Immature natural killer cell (primary cell): ENCODE measurements around the gene SGSH. TPM values are rescaled to one million over a fixed set of nuclear protein-coding genes. Genes with fewer than 3 reads are reported as not detected.
A peak's percentile ranks its signal among the peaks of the same experiment; 100 is the strongest.
"Not testable (repeated sequence)": the region's sequence is repeated elsewhere in the genome, so short reads cannot be mapped to it uniquely, and the experiment has no call there.

Source experiments
- DNase-seq, 3 donors: peaks; one replicate each; pipeline ENCODE4 v3.0.0; 2022; ENCODE audit warnings: mixed read lengths in 1 of 3
- H3K27ac Mint-ChIP-seq, 6 donors: one replicate each; pipeline ENCODE4 v1.8.0; 2020; ENCODE audit warnings: mixed read lengths in 6 of 6, mild to moderate bottlenecking in 5 of 6, inconsistent platforms in 4 of 6, moderate library complexity in 3 of 6
- H3K27me3 Mint-ChIP-seq, 3 donors: one replicate each; pipeline ENCODE4 v1.8.0; 2020 to 2021; ENCODE audit warnings: low read depth in 3 of 3, mild to moderate bottlenecking in 3 of 3, mixed read lengths in 3 of 3, moderate library complexity in 3 of 3, inconsistent platforms in 1 of 3
- H3K36me3 Mint-ChIP-seq, 3 donors: one replicate each; pipeline ENCODE4 v1.8.0; 2020; ENCODE audit warnings: mixed read lengths in 3 of 3, inconsistent platforms in 2 of 3, mild to moderate bottlenecking in 2 of 3
- H3K4me1 Mint-ChIP-seq, 2 donors: one replicate each; pipeline ENCODE4 v1.8.0; 2020; ENCODE audit warnings: inconsistent platforms in 2 of 2, mild to moderate bottlenecking in 2 of 2, mixed read lengths in 2 of 2, moderate library complexity in 1 of 2
- H3K4me3 Mint-ChIP-seq, 5 donors: one replicate each; pipeline ENCODE4 v1.8.0; 2020; ENCODE audit warnings: mild to moderate bottlenecking in 5 of 5, mixed read lengths in 5 of 5, inconsistent platforms in 3 of 5, moderate library complexity in 3 of 5
- H3K9me3 Mint-ChIP-seq, 6 donors: one replicate each; pipeline ENCODE4 v1.8.0; 2020; ENCODE audit warnings: mild to moderate bottlenecking in 6 of 6, mixed read lengths in 6 of 6, inconsistent platforms in 4 of 6, moderate library complexity in 3 of 6
- polyA plus RNA-seq, 3 donors: library from polyadenylated mRNA; unstranded; fragments of 300-500 nt; fragmentation: Illumina TruSeq; gene quantifications; one replicate each; pipeline ENCODE4 v1.2.3, GENCODE V29; 2021

SGSH gene
- polyA plus RNA-seq, 3 donors from 2014 or later = 22.6 to 32.7 (median 26.8) TPM

DNA sequence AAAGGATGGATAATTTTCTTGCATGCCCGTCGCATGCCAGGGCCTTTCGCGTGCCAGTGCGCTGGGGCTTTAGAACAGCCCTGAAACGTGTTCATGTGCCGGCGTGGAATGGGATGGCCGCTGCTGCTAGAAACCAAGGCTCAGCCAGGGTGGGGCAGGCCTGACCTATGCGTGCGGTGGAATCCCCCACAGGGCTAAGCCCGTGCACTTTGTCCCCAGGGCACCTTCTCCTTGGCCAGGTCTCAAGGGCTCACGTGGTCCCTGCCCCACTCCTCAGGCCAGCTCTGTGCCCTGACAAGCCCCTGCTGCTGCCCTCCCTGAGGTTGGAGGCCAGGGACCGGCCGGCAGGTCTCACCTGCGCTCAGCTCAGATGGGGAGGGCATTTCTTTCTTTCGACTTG, 27.4 kb upstream of the SGSH start:
- DNase-seq = no peak
- peaks cover 0 to 3% (median 0%) of the 10 kb centered on the region in 3 donors for H3K27me3 Mint-ChIP-seq
- no peak overlapping the region for H3K4me3 Mint-ChIP-seq
- H3K9me3 Mint-ChIP-seq = no peaks in the 10 kb centered on the region
- no peak overlapping the region for H3K27ac Mint-ChIP-seq
- H3K36me3 Mint-ChIP-seq = peaks cover 0 to 4% (median under 1%) of the 10 kb centered on the region in 3 donors
- no peaks in the 10 kb centered on the region for H3K4me1 Mint-ChIP-seq

DNA sequence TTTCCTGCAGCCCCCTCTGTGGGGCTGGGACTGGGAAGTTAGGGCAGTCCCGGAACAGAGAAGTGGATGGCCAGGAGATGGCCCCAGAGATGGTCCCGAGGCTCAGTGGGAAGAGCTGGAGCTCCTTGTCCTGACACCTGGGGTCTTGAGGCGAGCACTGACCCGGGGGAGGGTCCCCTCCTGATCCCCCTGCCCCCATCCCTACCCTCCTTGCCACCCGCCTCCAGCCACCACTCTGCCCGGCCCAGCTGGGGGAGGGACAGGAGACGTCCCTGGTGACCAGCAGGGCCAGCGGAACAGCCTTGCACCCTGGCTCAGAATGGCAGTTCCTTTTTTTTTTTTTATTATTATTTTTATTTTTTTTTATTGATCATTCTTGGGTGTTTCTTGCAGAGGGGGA, 26.6 kb upstream of the SGSH start:
- no peaks in the 10 kb centered on the region for H3K9me3 Mint-ChIP-seq
- H3K4me3 Mint-ChIP-seq = no peak overlapping the region
- H3K27ac Mint-ChIP-seq = peak overlapping the region in 1 of 6 donors; percentile 59
- no peak for DNase-seq
- no peaks in the 10 kb centered on the region for H3K4me1 Mint-ChIP-seq
- peaks cover 0 to 6% (median 4%) of the 10 kb centered on the region in 3 donors for H3K36me3 Mint-ChIP-seq
- peaks cover 0 to 3% (median 0%) of the 10 kb centered on the region in 3 donors for H3K27me3 Mint-ChIP-seq

DNA sequence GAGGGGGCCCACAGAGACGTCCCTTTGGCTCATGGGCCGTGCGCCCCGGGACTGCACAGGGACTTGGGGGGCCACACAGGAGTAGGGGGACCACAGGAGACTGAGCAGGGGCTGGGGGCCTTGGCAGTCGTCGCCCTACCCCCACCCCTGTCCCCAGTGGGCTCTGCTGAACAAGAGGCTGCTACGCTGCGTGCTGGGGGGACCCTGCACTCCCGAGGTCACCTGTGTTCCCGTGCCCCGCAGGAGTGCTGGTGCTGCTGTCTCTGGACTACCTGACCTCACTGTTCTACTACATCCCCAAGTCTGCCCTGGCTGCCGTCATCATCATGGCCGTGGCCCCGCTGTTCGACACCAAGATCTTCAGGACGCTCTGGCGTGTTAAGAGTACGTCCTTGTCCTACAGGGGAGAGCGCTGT, 26.1 kb upstream of the SGSH start:
- Mint-ChIP-seq H3K4me1 (no peaks in the 10 kb centered on the region), H3K27me3 (peaks cover 0 to 3% (median 0%) of the 10 kb centered on the region in 3 donors), H3K36me3 (peaks cover 4 to 10% (median 8%) of the 10 kb centered on the region in 3 donors), H3K9me3 (no peaks in the 10 kb centered on the region), H3K4me3 (no peak overlapping the region), H3K27ac (peak overlapping the region in 1 of 6 donors; percentile 59)
- no peak for DNase-seq

DNA sequence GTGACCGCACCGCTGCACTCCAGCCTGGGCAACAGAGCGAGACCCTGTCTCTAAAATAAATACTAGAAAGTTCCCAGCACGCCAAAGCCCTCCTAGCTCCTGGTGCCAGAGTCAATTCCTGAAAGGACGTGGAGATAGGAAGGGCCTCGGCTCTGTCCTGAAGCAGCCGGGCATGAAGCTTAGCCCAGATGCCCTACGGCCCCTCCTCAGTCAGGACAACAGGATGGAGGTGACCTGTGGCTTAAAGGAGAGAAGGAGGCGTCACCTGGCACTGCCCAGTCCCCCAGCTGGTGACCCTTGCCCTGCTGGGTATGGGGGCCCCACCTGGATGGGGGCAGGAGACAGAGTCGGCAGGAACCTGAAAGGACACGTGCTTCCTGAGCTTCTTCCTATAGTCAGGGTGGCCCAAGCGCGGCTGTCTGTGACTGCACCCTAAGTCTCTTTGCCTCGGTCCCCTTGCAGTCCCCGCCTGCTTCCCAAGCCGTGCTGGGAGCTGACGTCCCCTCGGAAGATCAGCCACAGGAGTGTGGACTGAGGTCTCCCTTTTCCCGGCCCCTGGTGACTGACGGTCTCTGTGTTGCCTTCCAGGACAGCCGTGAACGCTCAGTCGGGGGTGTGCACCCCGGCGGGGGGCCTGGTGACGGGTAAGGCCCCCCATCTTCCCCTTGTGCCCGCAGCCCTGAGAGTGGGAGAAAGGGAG, 25.6 kb upstream of the SGSH start:
- no peaks in the 10 kb centered on the region for H3K4me1 Mint-ChIP-seq
- no peak overlapping the region for H3K4me3 Mint-ChIP-seq
- no peak for DNase-seq
- H3K36me3 Mint-ChIP-seq = peaks cover 8 to 11% (median 10%) of the 10 kb centered on the region in 3 donors
- no peak overlapping the region for H3K27ac Mint-ChIP-seq
- no peaks in the 10 kb centered on the region for H3K9me3 Mint-ChIP-seq
- peaks cover 0 to 2% (median 0%) of the 10 kb centered on the region in 3 donors for H3K27me3 Mint-ChIP-seq

DNA sequence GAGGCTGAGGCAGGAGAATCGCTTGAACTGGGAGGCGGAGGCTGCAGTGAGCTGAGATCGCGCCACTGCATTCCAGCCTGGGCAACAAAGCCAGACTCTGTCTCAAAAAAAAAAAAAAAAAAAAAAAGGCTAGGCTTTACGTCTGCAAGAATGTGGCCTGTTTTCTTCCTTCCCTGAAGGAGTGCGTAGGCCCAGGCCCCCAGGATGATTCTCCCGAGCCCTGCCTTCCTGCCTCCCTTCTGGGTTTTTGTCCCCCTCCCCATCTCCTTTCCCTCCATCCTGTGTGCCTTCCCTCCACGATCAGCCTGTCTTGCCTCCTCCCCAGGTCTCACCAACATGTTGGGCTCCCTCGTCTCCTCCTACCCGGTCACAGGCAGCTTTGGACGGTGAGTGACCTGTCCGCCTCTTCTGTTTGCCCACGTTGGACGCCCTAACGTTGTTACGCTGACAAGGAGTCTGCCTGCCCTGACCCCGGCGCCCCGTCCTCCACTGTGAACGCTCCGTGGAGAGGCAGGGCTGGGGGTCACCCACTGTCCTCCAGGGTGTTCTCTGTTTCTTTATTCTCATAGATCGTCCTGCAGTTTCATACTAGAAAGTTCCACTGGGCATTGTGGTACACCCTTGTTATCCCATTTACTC, 24.9 kb upstream of the SGSH start:
- DNase-seq = no peak
- H3K9me3 Mint-ChIP-seq = no peaks in the 10 kb centered on the region
- no peaks in the 10 kb centered on the region for H3K4me1 Mint-ChIP-seq
- peaks cover 0 to 2% (median 0%) of the 10 kb centered on the region in 3 donors for H3K27me3 Mint-ChIP-seq
- H3K27ac Mint-ChIP-seq = no peak overlapping the region
- no peak overlapping the region for H3K4me3 Mint-ChIP-seq
- H3K36me3 Mint-ChIP-seq = peaks cover 8 to 11% (median 10%) of the 10 kb centered on the region in 3 donors

DNA sequence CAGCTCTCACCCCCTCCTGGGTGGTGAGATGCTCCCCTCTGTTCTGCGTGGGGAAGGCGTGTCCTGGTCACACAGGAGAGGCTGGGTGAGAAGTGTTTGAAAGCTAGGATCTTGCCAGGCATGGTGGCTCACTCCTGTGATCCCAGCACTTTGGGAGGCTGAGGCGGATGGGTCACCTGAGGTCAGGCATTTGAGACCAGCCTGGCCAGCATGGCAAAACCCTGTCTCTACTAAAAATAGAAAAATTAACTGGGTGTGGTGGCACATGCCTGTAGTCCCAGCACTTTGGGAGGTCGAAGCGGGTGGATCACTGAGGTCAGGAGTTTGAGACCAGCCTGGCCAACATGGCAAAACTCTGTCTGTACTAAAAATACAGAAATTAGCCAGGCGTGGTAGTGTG, 24.3 kb upstream of the SGSH start:
- H3K9me3 Mint-ChIP-seq, DNase-seq, H3K4me1 Mint-ChIP-seq, H3K27me3 Mint-ChIP-seq, H3K4me3 Mint-ChIP-seq, H3K27ac Mint-ChIP-seq: not testable (repeated sequence)
- peaks cover 8 to 11% (median 10%) of the 10 kb centered on the region in 3 donors for H3K36me3 Mint-ChIP-seq

DNA sequence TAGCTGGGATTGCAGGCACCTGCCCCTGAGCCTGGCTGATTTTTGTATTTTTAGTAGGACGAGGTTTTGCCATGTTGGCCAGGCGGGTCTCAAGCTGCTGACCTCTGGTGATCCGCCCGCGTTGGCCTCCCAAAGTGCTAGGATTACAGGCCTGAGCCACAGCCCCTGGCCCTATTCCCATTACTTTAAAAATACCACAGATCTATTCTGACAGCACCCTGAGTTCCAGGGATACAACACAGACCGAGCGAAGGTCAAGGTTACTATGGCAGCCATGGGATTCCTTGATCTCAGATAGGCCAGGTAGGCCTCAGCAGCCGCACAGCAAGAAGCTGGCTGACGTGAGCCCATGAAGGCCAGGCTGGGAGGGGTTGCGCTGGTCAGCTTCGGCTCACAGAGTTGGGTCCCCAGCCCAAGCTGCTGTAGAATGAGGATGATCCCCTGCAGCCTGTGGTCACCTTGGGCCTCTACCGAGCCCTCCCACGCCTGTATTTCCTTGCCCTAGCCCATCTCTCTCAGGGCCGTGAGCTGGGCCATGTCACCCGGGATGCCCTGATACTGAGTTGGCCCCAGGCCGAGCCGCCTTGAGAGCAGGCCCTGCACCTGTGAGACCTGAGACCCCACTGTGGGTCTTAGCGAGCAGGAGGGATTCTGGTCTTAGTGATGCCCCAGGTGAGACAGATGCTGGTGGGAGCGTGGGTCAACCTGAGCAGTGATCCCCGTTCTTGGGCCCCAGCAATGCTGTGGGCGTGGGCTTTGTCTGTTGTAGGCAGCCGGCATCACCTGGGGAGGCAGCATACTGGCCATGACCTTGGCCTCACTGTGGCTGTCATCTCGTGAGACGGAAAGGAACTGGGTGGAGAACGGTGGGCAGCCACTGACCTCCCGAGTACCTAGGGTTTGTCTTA, 23.6 kb upstream of the SGSH start:
- Mint-ChIP-seq H3K36me3 (peaks cover 8 to 11% (median 10%) of the 10 kb centered on the region in 3 donors), H3K4me3 (no peak overlapping the region), H3K27ac (no peak overlapping the region), H3K27me3 (peaks cover 0 to 2% (median 0%) of the 10 kb centered on the region in 3 donors), H3K4me1 (no peaks in the 10 kb centered on the region), H3K9me3 (no peaks in the 10 kb centered on the region)
- DNase-seq = no peak

DNA sequence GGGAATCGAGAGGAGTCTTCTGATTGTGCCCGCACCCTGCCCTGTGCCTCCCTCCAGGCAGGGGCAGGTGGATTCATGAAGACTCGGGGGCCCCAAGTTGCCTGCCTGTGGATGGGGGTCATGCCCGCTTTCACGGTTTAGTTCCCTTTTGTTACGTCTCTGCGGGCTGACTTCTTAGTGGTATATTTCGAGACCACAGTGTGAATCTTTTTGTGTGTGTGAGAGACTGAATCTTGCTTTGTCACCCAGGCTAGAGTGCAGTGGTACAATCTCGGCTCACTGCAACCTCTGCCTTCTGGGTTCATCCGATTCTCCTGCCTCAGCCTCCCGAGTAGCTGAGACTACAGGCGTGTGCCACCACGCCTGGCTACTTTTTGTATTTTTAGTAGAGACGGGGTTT, 22.4 kb upstream of the SGSH start:
- Mint-ChIP-seq H3K4me1 (no peaks in the 10 kb centered on the region), H3K9me3 (no peaks in the 10 kb centered on the region), H3K36me3 (peaks cover 17 to 20% (median 19%) of the 10 kb centered on the region in 3 donors), H3K27ac (peak overlapping the region in 2 of 6 donors; percentile 49 to 67), H3K4me3 (no peak overlapping the region), H3K27me3 (peaks cover 0 to 2% (median 0%) of the 10 kb centered on the region in 3 donors)
- DNase-seq = peak in 1 of 3 donors; percentile 29

DNA sequence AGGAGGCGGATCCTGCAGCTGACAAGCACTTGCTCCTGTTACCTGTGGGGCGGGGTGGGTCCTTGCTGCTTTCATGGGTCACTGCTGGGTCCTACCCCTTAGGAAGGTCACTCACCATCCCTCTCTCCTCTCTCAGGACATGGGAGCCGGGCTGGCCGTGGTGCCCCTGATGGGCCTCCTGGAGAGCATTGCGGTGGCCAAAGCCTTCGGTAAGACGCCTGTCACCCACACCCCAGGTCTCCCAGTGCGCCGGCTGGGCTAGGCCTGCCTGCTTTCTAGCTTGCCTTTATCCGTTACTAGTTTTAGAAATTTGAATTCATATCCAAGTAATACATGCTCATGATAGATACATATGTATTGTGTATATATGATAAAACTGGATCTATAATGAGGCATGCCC, 17.3 kb upstream of the SGSH start:
- H3K27ac Mint-ChIP-seq = no peak overlapping the region
- no peak overlapping the region for H3K4me3 Mint-ChIP-seq
- H3K27me3 Mint-ChIP-seq = peaks cover 0 to 3% (median 0%) of the 10 kb centered on the region in 3 donors
- peaks cover 32 to 37% (median 34%) of the 10 kb centered on the region in 3 donors for H3K36me3 Mint-ChIP-seq
- H3K4me1 Mint-ChIP-seq = no peaks in the 10 kb centered on the region
- peaks cover 0 to 19% (median 13%) of the 10 kb centered on the region in 6 donors for H3K9me3 Mint-ChIP-seq
- no peak for DNase-seq

DNA sequence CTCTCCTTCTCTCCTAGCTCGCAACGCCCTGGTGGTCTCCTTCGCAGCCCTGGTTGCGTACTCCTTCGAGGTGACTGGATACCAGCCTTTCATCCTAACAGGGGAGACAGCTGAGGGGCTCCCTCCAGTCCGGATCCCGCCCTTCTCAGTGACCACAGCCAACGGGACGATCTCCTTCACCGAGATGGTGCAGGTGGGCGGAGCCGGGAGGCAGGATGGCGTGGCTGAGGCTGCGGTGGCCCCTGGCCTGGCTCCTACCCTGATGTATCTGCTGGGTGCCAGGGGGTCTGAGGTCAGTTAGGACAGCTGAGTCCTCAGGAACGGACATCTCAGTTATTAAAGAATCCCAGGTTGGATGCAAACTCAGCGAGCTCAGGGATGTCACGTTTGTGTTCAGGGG, 16.8 kb upstream of the SGSH start:
- H3K4me1 Mint-ChIP-seq = no peaks in the 10 kb centered on the region
- no peak overlapping the region for H3K4me3 Mint-ChIP-seq
- DNase-seq = no peak
- peaks cover 33 to 38% (median 36%) of the 10 kb centered on the region in 3 donors for H3K36me3 Mint-ChIP-seq
- no peak overlapping the region for H3K27ac Mint-ChIP-seq
- H3K9me3 Mint-ChIP-seq = peaks cover 0 to 20% (median 16%) of the 10 kb centered on the region in 6 donors
- peaks cover 0 to 3% (median 0%) of the 10 kb centered on the region in 3 donors for H3K27me3 Mint-ChIP-seq

DNA sequence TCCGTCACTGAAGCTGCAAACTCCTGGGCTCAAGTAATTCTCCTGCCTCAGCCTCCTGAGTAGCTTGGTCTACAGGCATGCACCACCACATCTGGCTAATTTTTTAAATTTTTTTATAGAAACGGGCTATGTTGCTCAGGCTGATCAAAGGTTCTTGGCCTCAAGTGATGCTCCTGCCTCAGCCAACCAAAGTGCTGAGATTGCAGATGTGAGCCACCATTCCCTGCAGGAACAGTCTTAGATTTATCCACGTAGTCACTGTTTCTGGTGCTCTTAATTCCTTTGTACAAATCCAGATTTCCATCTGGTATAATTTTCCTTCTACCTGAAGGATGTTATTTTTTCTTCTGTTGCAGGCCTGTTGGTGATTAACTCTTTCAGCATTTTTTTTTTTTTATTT, 13.1 kb upstream of the SGSH start:
- Mint-ChIP-seq H3K4me1 (no peaks in the 10 kb centered on the region), H3K36me3 (peaks cover 33 to 40% (median 36%) of the 10 kb centered on the region in 3 donors), H3K27ac (no peak overlapping the region), H3K27me3 (peaks cover 0 to 5% (median 3%) of the 10 kb centered on the region in 3 donors), H3K9me3 (peaks cover 0 to 20% (median 16%) of the 10 kb centered on the region in 6 donors), H3K4me3 (no peak overlapping the region)
- DNase-seq = no peak

DNA sequence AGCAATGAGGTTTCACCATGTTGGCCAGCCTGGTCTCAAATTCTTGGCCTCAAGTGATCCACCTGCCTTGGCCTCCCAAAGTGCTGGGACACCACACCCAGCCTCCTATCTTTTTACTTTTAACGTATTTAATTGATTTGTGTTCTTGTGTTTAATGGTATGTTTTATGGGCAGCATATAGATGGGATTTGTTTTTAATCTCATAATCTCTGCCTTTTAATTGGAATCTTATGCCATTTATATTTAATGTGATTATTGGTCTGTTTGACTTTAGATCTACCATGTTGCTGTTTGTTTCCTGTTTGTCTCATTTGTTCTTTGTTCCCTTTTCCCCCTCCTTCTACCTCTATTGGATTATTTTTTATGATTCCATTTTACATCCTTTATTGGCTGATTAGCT, 12.3 kb upstream of the SGSH start:
- H3K4me3 Mint-ChIP-seq = no peak overlapping the region
- no peak overlapping the region for H3K27ac Mint-ChIP-seq
- DNase-seq = no peak
- no peaks in the 10 kb centered on the region for H3K4me1 Mint-ChIP-seq
- H3K9me3 Mint-ChIP-seq = peaks cover 0 to 20% (median 16%) of the 10 kb centered on the region in 6 donors
- peaks cover 0 to 5% (median 3%) of the 10 kb centered on the region in 3 donors for H3K27me3 Mint-ChIP-seq
- H3K36me3 Mint-ChIP-seq = peaks cover 28 to 36% (median 30%) of the 10 kb centered on the region in 3 donors

DNA sequence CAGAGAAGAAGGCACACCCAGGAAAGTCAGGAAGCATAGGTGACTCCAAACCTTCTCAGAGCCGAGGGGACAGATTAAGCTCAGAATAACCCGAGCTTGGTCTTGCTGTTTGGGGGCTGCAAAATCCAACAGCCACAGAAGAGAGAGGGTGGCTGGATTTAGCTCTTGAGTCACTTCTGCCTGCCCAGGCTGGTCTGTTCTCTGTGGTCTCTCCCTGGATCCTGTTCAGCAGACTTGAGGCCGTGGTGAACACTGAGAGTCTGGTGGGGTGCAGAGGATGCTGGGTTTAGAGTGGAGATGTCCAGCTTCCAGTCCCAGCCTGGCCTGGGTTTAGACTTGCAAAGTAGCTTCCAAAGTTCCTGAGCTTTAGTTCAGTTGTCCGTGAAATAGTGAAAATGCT, 8.9 kb upstream of the SGSH start:
- Mint-ChIP-seq H3K9me3 (peaks cover 0 to 14% (median 13%) of the 10 kb centered on the region in 6 donors), H3K27ac (no peak overlapping the region), H3K4me3 (no peak overlapping the region), H3K27me3 (peaks cover 0 to 7% (median 5%) of the 10 kb centered on the region in 3 donors), H3K36me3 (peaks cover 20 to 34% (median 24%) of the 10 kb centered on the region in 3 donors), H3K4me1 (peaks cover 2 to 4% of the 10 kb centered on the region in 2 donors)
- no peak for DNase-seq
